Stimulated activated CD8-positive, alpha-beta memory T cell treated with anti-CD3 and anti-CD28 coated beads, Interleukin-7, amount 100 ng/mL, for 24 hours (primary cell): ENCODE results near the gene ACTG2.
"Not testable (repeated sequence)": the region's sequence is repeated elsewhere in the genome, so short reads cannot be mapped to it uniquely, and the experiment has no call there.

Experiments used
- DNase-seq: peaks from one replicate; pipeline ENCODE4 v3.0.0-alpha.2; 2020; ENCODE audit warnings: low read depth

Gene ACTG2

GRCh38 chr2:73937103-73937885 lies 44.5 kb downstream of the ACTG2 start:
- no peak for DNase-seq

- DNase-seq: no peak
These were observed 45.1 kb downstream of the ACTG2 start for GRCh38 chr2:73937899-73938298.

- DNase-seq: no peak
These were observed 46.0 kb downstream of the ACTG2 start for GRCh38 chr2:73938718-73939352.

- no peak for DNase-seq
These were observed 46.6 kb downstream of the ACTG2 start for GRCh38 chr2:73939419-73939818.

- DNase-seq: not testable (repeated sequence)
These were observed 47.3 kb downstream of the ACTG2 start for GRCh38 chr2:73940066-73940465.

GRCh38 chr2:73942664-73943063 lies 49.9 kb downstream of the ACTG2 start:
- no peak for DNase-seq

- no peak for DNase-seq
These were observed 51.9 kb downstream of the ACTG2 start for GRCh38 chr2:73944714-73945113.

- no peak for DNase-seq
These were observed 53.4 kb downstream of the ACTG2 start for GRCh38 chr2:73946215-73946614.

GRCh38 chr2:73946666-73947065 lies 53.9 kb downstream of the ACTG2 start:
- DNase-seq: no peak

- DNase-seq: no peak
These were observed 54.7 kb downstream of the ACTG2 start for GRCh38 chr2:73947412-73948018.

- no peak for DNase-seq
These were observed 57.0 kb downstream of the ACTG2 start for GRCh38 chr2:73949802-73950201.

- DNase-seq: no peak
These were observed 60.0 kb downstream of the ACTG2 start for GRCh38 chr2:73952499-73953446.

- DNase-seq: no peak
These were observed 63.5 kb downstream of the ACTG2 start for GRCh38 chr2:73956218-73956865.

- DNase-seq: no peak
These were observed 68.5 kb downstream of the ACTG2 start for GRCh38 chr2:73961274-73961673.

- no peak for DNase-seq
These were observed 69.2 kb downstream of the ACTG2 start for GRCh38 chr2:73961823-73962615.

GRCh38 chr2:73962798-73963197 lies 70.0 kb downstream of the ACTG2 start:
- DNase-seq: no peak

GRCh38 chr2:73963385-73964120 lies 70.7 kb downstream of the ACTG2 start:
- no peak for DNase-seq

GRCh38 chr2:73964223-73964622 lies 71.4 kb downstream of the ACTG2 start:
- no peak for DNase-seq

- no peak for DNase-seq
These were observed 72.2 kb downstream of the ACTG2 start for GRCh38 chr2:73965053-73965452.

GRCh38 chr2:73968357-73968937 lies 75.6 kb downstream of the ACTG2 start:
- DNase-seq: no peak
